Duodenal mucosa (tissue), 2 donors: ENCODE results near the gene CCDC186.

Experiments
- H3K27ac ChIP-seq: one replicate; pipeline ENCODE4 v1.7.0; 2013; ENCODE audit warnings: low read depth, low read length
- H3K27me3 ChIP-seq, 2 donors: one replicate each; pipeline ENCODE4 v1.7.0; 2013; ENCODE audit warnings: low read length in 2 of 2, control low read depth in 1 of 2; ENCODE audit not compliant: insufficient read depth in 2 of 2, control insufficient read depth in 1 of 2
- H3K36me3 ChIP-seq, 2 donors: one replicate each; pipeline ENCODE4 v1.7.0; 2013; ENCODE audit warnings: low read length in 2 of 2, control low read depth in 1 of 2; ENCODE audit not compliant: insufficient read depth in 2 of 2, control insufficient read depth in 1 of 2
- H3K4me1 ChIP-seq, 2 donors: one replicate each; pipeline ENCODE4 v1.7.0; 2013; ENCODE audit warnings: low read length in 2 of 2, control low read depth in 1 of 2; ENCODE audit not compliant: insufficient read depth in 2 of 2, control insufficient read depth in 1 of 2
- H3K4me3 ChIP-seq, 2 donors: one replicate each; pipeline ENCODE4 v1.7.0; 2013; ENCODE audit warnings: low read length in 2 of 2, low read depth in 1 of 2
- H3K9ac ChIP-seq, 2 donors: one replicate each; pipeline ENCODE4 v1.7.0; 2013; ENCODE audit warnings: low read length in 2 of 2, low read depth in 1 of 2
- H3K9me3 ChIP-seq, 2 donors: one replicate each; pipeline ENCODE4 v1.7.0; 2013; ENCODE audit warnings: low read length in 2 of 2, control low read depth in 1 of 2; ENCODE audit not compliant: control insufficient read depth in 1 of 2

CCDC186 gene

GRCh38 chr10:114077815-114078219 lies 96.2 kb downstream of the CCDC186 start:
- H3K27ac ChIP-seq: no peak overlapping the region
- no peak overlapping the region for H3K4me3 ChIP-seq
- H3K9me3 ChIP-seq: no peaks in the 10 kb centered on the region
- no peak overlapping the region for H3K9ac ChIP-seq
- peaks cover 0 to 26% of the 10 kb centered on the region in 2 donors for H3K4me1 ChIP-seq
- no peaks in the 10 kb centered on the region for H3K36me3 ChIP-seq
- H3K27me3 ChIP-seq: no peaks in the 10 kb centered on the region

- H3K4me1 ChIP-seq: peaks cover 0 to 21% of the 10 kb centered on the region in 2 donors
- H3K27ac ChIP-seq: no peak overlapping the region
- no peaks in the 10 kb centered on the region for H3K9me3 ChIP-seq
- H3K27me3 ChIP-seq: no peaks in the 10 kb centered on the region
- H3K36me3 ChIP-seq: no peaks in the 10 kb centered on the region
- H3K4me3 ChIP-seq: no peak overlapping the region
- no peak overlapping the region for H3K9ac ChIP-seq
Observed at GRCh38 chr10:114077347-114077746, 96.7 kb downstream of the CCDC186 start.

- Histone ChIP-seq H3K9ac (no peak overlapping the region), H3K36me3 (no peaks in the 10 kb centered on the region), H3K27ac (no peak overlapping the region), H3K9me3 (no peaks in the 10 kb centered on the region), H3K27me3 (no peaks in the 10 kb centered on the region), H3K4me1 (peaks cover 0 to 9% of the 10 kb centered on the region in 2 donors), H3K4me3 (no peak overlapping the region)
Observed at GRCh38 chr10:114075093-114075492, 98.9 kb downstream of the CCDC186 start.

DNA sequence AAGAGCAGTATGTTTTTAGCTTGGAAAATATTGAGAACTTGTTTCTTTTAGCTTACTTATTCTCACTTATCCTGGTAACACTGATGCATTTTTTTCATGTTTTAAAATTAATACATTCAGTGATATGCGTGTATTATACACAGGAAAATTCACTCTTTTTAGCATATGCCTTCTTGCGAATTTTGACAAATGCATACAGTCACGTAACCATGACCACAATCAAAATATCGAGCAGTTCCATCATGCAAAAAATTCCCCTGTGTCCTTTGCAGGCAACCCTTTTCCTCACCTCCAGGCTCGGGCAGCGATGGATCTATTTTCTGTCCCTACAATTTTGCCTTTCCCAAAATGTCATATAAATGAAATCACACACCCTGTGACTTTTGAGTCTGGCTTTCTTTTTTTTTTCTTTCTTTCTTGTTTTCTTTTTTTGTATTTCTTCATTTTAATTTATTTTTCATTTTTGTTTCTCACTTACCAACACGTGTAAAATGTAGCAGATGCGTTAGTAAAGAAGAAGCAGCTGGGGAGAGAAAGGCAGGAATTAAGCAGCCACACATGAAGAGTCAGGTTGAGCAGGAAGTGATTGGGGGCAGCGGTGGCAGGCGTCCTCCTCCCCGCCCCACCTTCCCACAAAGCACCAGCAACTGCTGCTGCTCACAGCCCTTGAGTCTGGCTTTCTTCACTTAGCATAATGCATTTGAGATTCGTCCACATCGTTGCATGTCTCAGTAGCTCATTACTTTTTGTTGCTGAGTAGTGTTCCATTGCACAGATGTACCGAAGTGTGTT lies 100.4 kb downstream of the CCDC186 start:
- H3K9ac ChIP-seq: no peak overlapping the region
- H3K36me3 ChIP-seq: no peaks in the 10 kb centered on the region
- H3K9me3 ChIP-seq: no peaks in the 10 kb centered on the region
- no peak overlapping the region for H3K4me3 ChIP-seq
- no peak overlapping the region for H3K27ac ChIP-seq
- no peaks in the 10 kb centered on the region for H3K4me1 ChIP-seq
- no peaks in the 10 kb centered on the region for H3K27me3 ChIP-seq

DNA sequence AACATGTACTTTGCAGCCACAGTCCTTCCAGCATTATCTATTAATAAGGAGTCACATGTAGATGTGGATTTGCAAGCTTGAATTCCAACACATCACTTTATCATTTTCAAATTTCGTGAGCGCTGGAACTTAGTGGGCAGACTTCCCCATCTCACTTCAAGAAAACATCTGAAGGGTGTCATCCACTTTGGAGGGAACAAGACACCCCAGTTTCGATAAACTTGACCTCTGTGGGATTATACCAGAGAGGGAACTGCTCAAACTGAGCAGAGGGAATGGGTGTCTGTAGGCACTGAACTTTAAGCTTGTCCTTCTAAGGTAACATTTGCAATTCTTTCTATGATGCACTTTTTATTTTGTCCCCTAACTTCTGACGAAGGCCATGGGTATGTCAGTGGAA lies 102.8 kb downstream of the CCDC186 start:
- no peaks in the 10 kb centered on the region for H3K27me3 ChIP-seq
- no peak overlapping the region for H3K27ac ChIP-seq
- no peaks in the 10 kb centered on the region for H3K9me3 ChIP-seq
- H3K4me1 ChIP-seq: no peaks in the 10 kb centered on the region
- H3K9ac ChIP-seq: no peak overlapping the region
- no peaks in the 10 kb centered on the region for H3K36me3 ChIP-seq
- no peak overlapping the region for H3K4me3 ChIP-seq
